ENCODE data around the gene CTSW.
A peak's percentile ranks its signal among the peaks of the same experiment; 100 is the strongest.

The CTSW gene

DNA sequence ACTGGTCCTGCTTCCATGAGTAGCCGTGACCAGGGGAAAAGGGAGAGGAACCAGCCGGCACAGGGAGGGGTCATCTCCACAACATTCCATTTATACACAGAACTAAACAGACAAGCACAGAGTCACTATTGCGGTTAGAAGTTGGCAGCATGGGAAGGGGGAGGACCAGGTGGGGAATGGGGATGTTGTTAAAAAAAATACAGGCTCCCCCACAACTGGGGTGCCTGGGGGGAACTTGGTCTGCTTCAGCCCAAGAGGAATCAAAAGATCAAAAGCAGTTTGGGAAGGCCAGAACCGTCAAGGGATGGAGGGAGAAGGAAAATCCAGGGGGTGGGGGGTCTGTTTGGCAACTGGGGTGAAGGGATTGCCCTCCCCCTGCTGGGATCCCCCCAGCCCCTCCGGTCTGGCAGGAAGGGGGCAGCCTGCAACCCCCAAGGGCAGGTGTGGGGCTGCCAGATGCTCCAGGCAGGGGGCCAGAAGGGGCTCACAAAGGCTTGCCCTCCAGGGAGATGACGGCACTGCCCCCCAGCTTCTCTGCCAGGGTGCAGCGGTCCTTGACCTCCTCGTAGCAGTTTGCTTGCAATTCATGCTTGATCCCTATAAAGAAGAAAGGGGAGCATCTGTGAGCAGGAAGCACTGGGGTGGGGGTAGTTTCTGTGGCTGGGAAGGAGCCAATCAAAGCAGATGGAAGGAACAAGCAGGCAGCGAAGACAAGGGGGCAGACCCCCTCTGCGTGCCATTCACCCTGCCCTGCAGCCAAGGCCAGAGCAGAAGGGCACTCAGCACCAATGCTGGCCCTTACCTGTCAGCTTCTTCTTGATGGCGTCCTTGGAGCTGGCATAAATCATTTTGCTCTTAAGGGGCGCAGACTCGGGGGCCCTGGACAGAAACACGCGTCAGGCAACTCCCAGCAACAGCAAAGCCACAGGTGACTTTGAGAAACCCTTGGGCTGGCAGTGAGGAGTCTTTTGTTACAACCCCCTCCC is 24.5 kb upstream of the CTSW start:
- Histone ChIP-seq H3K27ac (no peak overlapping the region), H3K79me2 (ENCODE audit: insufficient read depth, low read depth) (peaks cover 35% of the 10 kb centered on the region), H3K27me3 (ENCODE audit: insufficient read depth, low read depth) (no peaks in the 10 kb centered on the region), H3K9ac (no peak overlapping the region), H2AFZ (ENCODE audit: low read depth) (no peak overlapping the region), H4K20me1 (ENCODE audit: insufficient read depth) (peaks cover 10% of the 10 kb centered on the region), H3K4me3 (IDR thresholded peaks at IDR 0.05; ENCODE audit: insufficient read depth, low read depth, low read length) (no peak overlapping the region), H3K4me1 (ENCODE audit: low read depth, poor library complexity, severe bottlenecking) (peaks cover 20% of the 10 kb centered on the region), H3K36me3 (ENCODE audit: insufficient read depth) (peaks cover 13% of the 10 kb centered on the region; the same call in 1 of the 2 replicates), H3K4me2 (no peak overlapping the region; the same call in 1 of the 2 replicates)
- TF ChIP-seq, protein P1, sequence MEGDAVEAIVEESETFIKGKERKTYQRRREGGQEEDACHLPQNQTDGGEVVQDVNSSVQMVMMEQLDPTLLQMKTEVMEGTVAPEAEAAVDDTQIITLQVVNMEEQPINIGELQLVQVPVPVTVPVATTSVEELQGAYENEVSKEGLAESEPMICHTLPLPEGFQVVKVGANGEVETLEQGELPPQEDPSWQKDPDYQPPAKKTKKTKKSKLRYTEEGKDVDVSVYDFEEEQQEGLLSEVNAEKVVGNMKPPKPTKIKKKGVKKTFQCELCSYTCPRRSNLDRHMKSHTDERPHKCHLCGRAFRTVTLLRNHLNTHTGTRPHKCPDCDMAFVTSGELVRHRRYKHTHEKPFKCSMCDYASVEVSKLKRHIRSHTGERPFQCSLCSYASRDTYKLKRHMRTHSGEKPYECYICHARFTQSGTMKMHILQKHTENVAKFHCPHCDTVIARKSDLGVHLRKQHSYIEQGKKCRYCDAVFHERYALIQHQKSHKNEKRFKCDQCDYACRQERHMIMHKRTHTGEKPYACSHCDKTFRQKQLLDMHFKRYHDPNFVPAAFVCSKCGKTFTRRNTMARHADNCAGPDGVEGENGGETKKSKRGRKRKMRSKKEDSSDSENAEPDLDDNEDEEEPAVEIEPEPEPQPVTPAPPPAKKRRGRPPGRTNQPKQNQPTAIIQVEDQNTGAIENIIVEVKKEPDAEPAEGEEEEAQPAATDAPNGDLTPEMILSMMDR (conservative IDR thresholded peaks at IDR 0.05; ENCODE audit: low read depth, low read length) = no peak

DNA sequence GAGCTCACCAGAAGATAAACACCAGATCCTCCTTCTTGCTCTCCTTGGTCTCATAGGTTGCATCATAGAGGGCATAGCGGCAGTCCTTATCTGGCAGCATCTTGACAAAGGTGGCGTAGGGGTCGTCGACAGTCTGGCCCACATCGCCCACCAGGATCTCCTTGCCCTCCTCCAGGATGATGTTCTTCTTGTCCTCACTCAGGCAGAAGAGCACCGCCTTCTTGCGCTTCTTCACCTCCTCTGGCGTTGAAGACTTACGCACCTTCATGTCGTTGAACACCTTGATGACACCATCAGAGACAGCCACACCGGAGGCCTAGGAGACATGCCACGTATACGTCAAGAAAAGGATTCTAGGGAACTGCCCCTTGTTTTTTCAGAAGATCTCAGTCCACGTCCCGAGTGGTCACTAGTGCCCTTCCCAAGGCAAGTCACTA is 23.7 kb upstream of the CTSW start:
- TF ChIP-seq, protein P1 (conservative IDR thresholded peaks at IDR 0.05; ENCODE audit: low read depth, low read length) = no peak
- Histone ChIP-seq H3K79me2 (ENCODE audit: insufficient read depth, low read depth) (peaks cover 38% of the 10 kb centered on the region), H4K20me1 (ENCODE audit: insufficient read depth) (peaks cover 10% of the 10 kb centered on the region), H3K4me2 (peak overlapping the region; percentile 98), H2AFZ (ENCODE audit: low read depth) (no peak overlapping the region), H3K4me3 (IDR thresholded peaks at IDR 0.05; ENCODE audit: insufficient read depth, low read depth, low read length) (no peak overlapping the region), H3K27me3 (ENCODE audit: insufficient read depth, low read depth) (no peaks in the 10 kb centered on the region), H3K9ac (no peak overlapping the region), H3K36me3 (ENCODE audit: insufficient read depth) (peaks cover 13% of the 10 kb centered on the region; the same call in 1 of the 2 replicates), H3K4me1 (ENCODE audit: low read depth, poor library complexity, severe bottlenecking) (peaks cover 20% of the 10 kb centered on the region), H3K27ac (no peak overlapping the region)

DNA sequence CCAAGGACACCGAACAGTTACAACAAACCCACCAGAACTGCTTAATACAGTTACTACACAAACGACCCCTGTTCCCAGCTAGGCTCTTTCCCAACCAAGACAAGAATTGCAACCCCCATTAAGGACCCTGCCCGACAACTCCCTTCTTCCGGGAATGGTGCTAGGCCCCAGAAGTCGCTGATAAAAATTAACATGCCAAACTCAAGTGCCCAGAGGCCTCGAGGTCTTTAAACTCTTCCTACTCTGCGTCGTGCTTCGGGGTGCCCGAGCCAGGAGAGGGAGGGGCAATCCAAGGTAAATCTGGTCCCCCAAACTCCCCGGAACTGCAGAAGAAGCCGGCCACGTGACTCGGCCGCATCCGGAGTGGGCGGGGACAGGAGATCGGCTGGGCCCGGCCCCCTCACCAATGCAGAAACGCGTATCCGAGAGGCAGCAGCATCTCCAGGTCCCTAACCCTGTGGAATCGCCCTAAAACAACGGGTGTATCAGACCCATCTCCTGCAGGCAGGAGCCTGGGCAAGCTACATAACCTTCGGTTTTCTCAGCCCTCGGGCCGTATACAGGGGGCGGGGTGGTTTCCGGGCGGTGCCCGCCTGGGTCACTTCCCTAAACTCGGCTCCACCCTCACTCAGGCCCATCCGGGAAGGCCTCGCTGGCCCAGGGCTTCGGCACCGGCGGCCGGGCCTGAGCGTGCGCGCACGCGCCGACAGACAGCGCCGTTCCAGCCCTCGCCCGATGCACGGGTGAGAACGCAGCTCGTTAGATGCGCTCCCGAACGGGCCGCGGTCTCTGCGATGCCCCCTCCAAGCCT is 22.7 kb upstream of the CTSW start:
- Histone ChIP-seq H3K27me3 (ENCODE audit: insufficient read depth, low read depth) (no peaks in the 10 kb centered on the region), H3K27ac (peak overlapping the region; percentile 65), H3K9ac (peak overlapping the region; percentile 69), H4K20me1 (ENCODE audit: insufficient read depth) (peaks cover 10% of the 10 kb centered on the region), H3K4me1 (ENCODE audit: low read depth, poor library complexity, severe bottlenecking) (peaks cover 24% of the 10 kb centered on the region), H3K4me2 (peak overlapping the region; percentile 98), H3K4me3 (IDR thresholded peaks at IDR 0.05; ENCODE audit: insufficient read depth, low read depth, low read length) (no peak overlapping the region), H3K79me2 (ENCODE audit: insufficient read depth, low read depth) (peaks cover 48% of the 10 kb centered on the region), H3K36me3 (ENCODE audit: insufficient read depth) (peaks cover 13% of the 10 kb centered on the region; the same call in 1 of the 2 replicates), H2AFZ (ENCODE audit: low read depth) (no peak overlapping the region)
- TF ChIP-seq, protein P1 (conservative IDR thresholded peaks at IDR 0.05; ENCODE audit: low read depth, low read length) = no peak

DNA sequence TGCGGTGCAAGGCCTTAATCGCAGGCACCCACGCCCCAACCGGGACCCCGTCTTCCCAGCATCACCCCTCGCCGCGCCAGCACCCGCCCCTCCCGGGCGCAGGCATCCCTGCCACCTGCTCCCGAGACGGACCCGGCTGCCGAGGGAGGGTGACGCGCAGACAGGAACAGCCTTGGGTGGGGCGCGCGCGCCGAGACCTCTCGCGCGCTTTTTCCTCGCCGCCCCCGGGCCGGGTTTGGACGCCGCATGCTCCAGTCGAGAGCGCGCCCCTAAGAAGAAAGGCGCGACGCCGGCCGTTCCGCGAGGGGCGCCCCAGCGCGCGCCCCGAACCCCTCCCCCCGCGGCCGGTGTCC is 22.2 kb upstream of the CTSW start:
- Histone ChIP-seq H3K36me3 (ENCODE audit: insufficient read depth) (peaks cover 13% of the 10 kb centered on the region; the same call in 1 of the 2 replicates), H3K4me3 (IDR thresholded peaks at IDR 0.05; ENCODE audit: insufficient read depth, low read depth, low read length) (no peak overlapping the region), H3K9ac (peak overlapping the region; percentile 69), H3K4me1 (ENCODE audit: low read depth, poor library complexity, severe bottlenecking) (peaks cover 29% of the 10 kb centered on the region), H2AFZ (ENCODE audit: low read depth) (no peak overlapping the region), H3K79me2 (ENCODE audit: insufficient read depth, low read depth) (peaks cover 54% of the 10 kb centered on the region), H3K4me2 (peak overlapping the region; percentile 98; the same call in 1 of the 2 replicates), H4K20me1 (ENCODE audit: insufficient read depth) (peaks cover 10% of the 10 kb centered on the region), H3K27me3 (ENCODE audit: insufficient read depth, low read depth) (no peaks in the 10 kb centered on the region), H3K27ac (peak overlapping the region; percentile 65)
- TF ChIP-seq, protein P1 (conservative IDR thresholded peaks at IDR 0.05; ENCODE audit: low read depth, low read length) = no peak
